WI38 (cell line): Measurements from ENCODE around the gene TRIM34.
"Not testable (repeated sequence)": the region's sequence is repeated elsewhere in the genome, so short reads cannot be mapped to it uniquely, and the experiment has no call there.

Source experiments
- H3K4me3 ChIP-seq: 2 replicates; pipeline ENCODE4 v1.5.1; 2011; ENCODE audit warnings: low read depth, mild to moderate bottlenecking, control low read depth, low read length
- TF ChIP-seq, protein P1 (sequence below): IDR thresholded peaks from 2 replicates; pipeline ENCODE4 v1.5.1; 2012; ENCODE audit warnings: low read depth, mild to moderate bottlenecking, control low read depth, low read length

The TRIM34 gene

DNA sequence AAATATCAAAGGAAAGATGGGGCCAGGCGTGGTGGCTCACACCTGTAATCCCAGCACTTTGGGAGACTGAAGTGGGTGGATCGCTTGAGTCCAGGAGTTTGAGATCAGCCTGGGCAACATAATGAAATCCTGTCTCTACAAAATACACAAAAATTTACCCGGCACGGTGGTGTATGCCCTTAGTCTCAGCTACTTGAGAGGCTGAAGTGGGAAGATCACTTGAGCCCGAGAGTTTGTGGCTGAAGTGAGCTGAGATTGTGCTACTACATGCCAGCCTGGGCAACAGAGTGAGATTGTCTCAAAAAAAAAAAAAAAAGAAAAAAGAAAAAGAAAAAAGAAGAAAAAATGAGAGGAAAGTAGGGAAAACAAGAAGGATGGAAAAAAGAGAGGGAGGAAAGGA, 32.2 kb upstream of the TRIM34 start:
- TF ChIP-seq, protein P1, sequence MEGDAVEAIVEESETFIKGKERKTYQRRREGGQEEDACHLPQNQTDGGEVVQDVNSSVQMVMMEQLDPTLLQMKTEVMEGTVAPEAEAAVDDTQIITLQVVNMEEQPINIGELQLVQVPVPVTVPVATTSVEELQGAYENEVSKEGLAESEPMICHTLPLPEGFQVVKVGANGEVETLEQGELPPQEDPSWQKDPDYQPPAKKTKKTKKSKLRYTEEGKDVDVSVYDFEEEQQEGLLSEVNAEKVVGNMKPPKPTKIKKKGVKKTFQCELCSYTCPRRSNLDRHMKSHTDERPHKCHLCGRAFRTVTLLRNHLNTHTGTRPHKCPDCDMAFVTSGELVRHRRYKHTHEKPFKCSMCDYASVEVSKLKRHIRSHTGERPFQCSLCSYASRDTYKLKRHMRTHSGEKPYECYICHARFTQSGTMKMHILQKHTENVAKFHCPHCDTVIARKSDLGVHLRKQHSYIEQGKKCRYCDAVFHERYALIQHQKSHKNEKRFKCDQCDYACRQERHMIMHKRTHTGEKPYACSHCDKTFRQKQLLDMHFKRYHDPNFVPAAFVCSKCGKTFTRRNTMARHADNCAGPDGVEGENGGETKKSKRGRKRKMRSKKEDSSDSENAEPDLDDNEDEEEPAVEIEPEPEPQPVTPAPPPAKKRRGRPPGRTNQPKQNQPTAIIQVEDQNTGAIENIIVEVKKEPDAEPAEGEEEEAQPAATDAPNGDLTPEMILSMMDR, result no peak
- no peak overlapping the region for H3K4me3 ChIP-seq

DNA sequence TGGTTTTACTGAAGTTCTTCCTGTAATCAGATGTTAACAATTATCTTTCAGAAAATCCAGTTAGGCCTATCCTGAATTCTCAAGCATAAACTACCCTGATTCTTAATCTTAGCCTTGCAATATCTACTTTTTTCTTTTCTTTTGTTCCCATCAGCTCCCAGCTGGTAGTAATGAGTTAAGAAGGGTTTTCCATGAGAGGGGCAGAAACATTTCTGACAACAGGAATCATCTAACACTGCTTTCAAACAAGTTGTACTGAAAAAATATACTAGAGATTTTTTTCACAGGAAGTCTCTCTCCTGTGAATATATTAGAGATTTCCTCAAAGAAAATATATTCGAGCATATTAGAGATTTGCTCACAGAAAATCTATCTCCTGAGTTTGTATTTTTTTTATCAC, 31.7 kb upstream of the TRIM34 start:
- TF ChIP-seq, protein P1, result no peak
- no peak overlapping the region for H3K4me3 ChIP-seq

DNA sequence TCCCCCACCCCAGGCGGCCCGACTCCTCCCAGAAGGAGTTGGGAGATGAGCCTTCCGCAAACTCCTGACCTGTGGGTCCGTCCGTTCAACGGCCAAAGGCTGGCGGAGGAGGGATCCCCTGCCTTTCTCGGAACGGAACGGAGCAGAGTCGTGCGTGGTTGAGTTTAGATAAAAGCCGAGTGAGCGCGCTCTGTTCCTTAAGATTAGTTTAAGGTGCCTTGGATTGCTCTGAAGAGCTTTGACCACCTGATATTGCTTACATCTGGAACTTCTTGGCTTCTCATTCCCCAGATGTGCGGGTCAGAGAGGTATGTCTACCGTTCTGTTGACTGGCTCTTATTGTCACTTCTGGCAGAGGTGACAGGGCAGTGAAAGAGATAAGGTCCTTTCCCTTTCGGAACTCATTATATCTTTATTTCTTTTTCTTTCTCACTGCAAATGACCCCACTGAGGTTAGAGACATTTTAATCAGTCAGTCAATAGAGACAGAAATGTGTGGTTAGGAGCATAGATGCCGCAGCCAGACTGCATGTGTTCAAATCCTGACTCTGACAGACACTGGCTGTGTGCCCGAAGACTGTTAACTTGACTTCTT, 28.1 kb upstream of the TRIM34 start, which contains the start of gene TRIM6:
Gene TRIM6 (plus strand): TSS at position 31 of the 595 bp plus-strand sequence. CDS start 261 bp downstream, at position 292.
- TF ChIP-seq, protein P1, result no peak
- H3K4me3 ChIP-seq, result peak within 1 kb of the TSS; percentile 82

DNA sequence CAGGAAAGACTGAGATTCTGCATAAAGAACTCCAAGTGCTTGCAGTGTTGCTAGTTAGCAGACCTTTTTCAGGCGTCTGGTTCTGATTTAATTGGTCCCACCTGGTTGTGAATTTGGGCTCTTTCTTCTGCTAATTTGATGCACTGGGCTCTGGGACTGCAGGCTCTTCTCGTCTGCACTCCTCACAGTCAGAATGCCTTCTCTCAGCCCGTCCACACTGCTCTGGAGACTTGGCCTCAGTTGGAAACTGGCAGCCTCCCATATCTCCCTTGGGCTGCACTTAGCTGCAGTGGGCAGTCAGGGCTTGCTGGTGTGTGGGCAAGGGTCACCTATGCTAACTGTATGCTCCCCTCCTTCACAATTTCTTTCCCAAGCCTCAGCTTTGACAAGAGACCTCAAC, 26.8 kb upstream of the TRIM34 start:
- TF ChIP-seq, protein P1, result no peak
- peak overlapping the region; percentile 82 for H3K4me3 ChIP-seq

DNA sequence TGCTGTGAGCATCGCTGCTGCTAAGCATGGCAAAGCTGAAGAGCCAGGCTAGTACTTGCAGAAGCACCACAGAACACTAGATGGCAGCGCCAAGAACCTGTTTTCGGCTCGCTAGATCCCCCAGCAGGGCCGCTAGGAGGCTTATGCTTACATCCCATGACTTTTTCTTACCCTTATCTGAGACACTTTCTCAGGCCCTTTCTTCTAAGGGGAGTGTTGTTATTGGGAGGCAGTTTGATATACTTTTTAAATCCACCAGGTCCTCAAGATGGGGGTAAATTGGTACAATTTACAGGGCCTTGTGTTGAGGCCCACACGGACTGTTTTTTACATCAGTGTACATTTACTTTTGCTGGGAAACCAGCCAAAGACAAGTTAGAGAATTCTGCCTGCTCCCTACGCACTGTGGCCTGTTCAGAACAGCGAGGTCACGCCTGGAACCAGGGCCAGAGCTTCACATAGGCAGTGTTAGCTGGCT, 24.4 kb upstream of the TRIM34 start:
- TF ChIP-seq, protein P1, result peak; percentile 94
- H3K4me3 ChIP-seq, result no peak overlapping the region

DNA sequence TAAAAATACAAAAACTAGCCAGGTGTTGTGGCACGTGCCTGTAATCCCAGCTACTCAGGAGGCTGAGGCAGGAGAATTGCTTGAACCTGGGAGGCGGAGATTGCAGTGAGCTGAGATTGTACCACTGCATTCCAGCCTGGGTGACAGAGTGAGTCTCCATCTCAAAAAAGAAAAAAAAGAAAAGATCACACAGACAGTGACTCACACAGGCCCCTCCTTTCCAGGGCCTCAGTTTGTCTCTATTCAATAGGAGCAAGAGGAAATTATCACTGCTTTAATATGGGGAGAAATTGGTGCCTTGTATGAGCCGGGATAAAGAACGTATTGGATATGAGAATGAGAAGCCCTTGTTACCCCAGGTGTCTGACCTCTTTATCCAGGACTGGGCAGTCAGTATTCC, 22.0 kb upstream of the TRIM34 start:
- H3K4me3 ChIP-seq, result not testable (repeated sequence)

DNA sequence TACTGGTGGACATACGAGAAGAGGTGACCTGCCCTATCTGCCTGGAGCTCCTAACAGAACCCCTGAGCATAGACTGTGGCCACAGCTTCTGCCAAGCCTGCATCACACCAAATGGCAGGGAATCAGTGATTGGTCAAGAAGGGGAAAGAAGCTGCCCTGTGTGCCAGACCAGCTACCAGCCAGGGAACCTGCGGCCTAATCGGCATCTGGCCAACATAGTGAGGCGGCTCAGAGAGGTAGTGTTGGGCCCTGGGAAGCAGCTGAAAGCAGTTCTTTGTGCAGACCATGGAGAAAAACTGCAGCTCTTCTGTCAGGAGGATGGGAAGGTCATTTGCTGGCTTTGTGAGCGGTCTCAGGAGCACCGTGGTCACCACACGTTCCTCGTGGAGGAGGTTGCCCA, 21.5 kb upstream of the TRIM34 start:
- TF ChIP-seq, protein P1, result no peak

DNA sequence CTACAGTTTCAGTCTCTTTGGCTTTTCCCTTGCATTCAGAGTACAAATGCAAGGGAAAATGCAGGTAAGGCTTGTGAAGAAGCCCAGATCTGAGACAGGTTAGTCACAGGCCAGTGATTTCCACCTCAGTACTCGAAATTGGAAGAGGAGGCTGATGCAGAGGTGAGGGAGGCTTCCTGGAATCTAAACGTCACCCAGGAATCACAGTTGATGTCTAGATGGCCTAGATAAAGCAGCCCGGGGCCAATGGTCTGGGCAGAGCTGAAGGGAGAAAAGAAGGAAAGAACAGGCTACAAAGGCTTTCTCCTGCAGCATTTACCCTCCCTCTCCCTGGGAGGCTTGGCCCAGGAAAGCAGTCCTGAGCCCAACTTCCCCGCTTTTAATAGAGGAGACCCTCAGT, 19.9 kb upstream of the TRIM34 start:
- no peak overlapping the region for H3K4me3 ChIP-seq
- TF ChIP-seq, protein P1, result no peak

More for the DNA sequence above, 21.5 kb upstream of the TRIM34 start:
- H3K4me3 ChIP-seq, result no peak overlapping the region
